Fibroblast of mammary gland (primary cell): Measurements from ENCODE around the gene PRG3.

ENCODE experiments used
- DNase-seq: peaks from one replicate; pipeline ENCODE4 v3.0.0-alpha.2; 2010; ENCODE audit warnings: low read depth
- H3K4me3 ChIP-seq: 2 replicates; pipeline ENCODE4 v1.5.1; 2011; ENCODE audit warnings: low read depth, mild to moderate bottlenecking, low read length, moderate library complexity; ENCODE audit not compliant: control insufficient read depth
- CTCF ChIP-seq: conservative IDR thresholded peaks from 2 replicates; pipeline ENCODE4 v1.5.1; 2011; ENCODE audit warnings: low read depth, low read length, inconsistent platforms; ENCODE audit not compliant: control insufficient read depth, insufficient read depth

PRG3 gene

DNA sequence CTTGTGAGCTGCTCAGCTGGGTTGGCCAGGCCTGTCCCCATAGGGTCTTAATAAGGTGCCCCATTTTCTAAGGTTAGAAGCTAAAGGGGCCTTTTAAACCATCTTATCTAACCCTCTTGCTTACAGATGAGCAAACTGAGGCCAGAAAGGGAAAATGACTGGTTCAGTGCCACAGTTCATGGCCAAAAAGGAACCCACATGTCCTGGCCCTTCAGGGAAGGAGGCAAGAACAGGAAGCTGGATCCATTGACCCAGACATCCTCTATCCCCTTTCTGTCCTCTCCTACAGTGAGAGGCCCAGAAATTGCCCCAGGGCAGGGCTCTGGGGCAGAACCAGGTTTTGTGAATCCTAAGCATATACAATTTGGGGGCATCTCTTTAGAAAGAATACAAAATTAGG, 10.0 kb downstream of the PRG3 start:
- TF ChIP-seq CTCF: no peak
- no peak for DNase-seq
- no peak overlapping the region for H3K4me3 ChIP-seq

DNA sequence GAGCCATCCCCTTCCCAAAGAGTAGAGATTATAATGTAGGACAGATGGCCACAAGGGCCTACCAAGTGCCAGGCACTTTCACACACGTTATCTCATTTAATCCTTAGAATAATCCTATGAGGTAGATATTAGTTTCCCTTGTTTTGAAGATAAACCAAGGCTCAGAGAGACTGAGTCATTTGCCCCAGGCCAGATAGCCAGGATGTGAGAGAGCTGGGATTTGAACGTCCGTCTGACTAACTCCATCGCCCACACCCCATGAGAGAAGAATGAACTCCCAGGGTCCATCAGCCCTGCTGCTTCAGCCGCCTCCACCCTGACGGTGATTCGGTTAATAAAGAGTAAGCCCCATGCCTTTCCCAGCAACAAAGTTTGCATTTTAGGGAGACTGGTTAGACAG, 10.7 kb downstream of the PRG3 start:
- no peak for TF ChIP-seq CTCF
- H3K4me3 ChIP-seq: no peak overlapping the region
- peak; percentile 38 for DNase-seq

- no peak for TF ChIP-seq CTCF
- DNase-seq: no peak
- no peak overlapping the region for H3K4me3 ChIP-seq
These were observed 12.1 kb downstream of the PRG3 start for GRCh38 chr11:57368845-57369232.

GRCh38 chr11:57368106-57368844, 12.7 kb downstream of the PRG3 start:
- no peak for DNase-seq
- no peak for TF ChIP-seq CTCF
- no peak overlapping the region for H3K4me3 ChIP-seq

DNA sequence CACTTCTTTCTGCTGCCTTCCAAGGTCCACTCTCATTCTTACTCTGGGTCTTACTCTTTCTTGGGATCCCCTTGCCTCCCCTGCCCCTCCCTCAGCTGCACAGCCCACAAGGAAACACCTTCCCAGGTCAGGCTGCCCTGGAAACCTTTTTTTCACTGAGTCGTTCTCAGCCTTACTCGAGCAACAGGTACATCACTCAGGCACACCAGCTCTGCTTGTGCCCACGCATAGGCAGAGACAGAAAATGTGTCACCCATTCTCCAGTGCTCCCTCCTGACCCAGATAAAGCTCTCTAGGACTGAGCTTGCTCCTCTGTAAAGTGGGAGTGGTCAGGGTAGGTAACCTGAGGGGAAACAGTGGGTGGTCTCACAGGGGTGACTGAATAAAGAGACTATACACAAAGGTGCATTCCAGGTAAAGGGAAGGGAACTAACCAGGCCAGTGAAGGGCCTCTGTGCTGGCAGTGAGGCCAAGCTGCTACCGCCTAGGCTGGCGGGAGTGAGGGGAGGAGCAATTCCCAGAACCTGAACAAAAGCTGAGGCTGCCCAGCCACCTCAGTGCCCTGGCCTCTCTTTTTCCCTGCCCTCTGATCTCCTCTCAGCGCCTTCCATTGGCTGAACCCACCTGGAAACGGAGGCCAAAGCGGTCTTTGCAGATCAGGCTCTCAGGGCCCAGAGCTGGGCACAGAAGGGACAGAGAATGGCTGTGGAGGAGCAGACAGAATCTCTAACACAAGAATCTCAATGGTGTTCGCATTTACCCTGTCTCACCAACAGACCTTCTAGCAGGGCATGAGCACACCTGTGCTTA, 15.9 kb downstream of the PRG3 start:
- DNase-seq: no peak
- H3K4me3 ChIP-seq: no peak overlapping the region
- TF ChIP-seq CTCF: no peak

DNA sequence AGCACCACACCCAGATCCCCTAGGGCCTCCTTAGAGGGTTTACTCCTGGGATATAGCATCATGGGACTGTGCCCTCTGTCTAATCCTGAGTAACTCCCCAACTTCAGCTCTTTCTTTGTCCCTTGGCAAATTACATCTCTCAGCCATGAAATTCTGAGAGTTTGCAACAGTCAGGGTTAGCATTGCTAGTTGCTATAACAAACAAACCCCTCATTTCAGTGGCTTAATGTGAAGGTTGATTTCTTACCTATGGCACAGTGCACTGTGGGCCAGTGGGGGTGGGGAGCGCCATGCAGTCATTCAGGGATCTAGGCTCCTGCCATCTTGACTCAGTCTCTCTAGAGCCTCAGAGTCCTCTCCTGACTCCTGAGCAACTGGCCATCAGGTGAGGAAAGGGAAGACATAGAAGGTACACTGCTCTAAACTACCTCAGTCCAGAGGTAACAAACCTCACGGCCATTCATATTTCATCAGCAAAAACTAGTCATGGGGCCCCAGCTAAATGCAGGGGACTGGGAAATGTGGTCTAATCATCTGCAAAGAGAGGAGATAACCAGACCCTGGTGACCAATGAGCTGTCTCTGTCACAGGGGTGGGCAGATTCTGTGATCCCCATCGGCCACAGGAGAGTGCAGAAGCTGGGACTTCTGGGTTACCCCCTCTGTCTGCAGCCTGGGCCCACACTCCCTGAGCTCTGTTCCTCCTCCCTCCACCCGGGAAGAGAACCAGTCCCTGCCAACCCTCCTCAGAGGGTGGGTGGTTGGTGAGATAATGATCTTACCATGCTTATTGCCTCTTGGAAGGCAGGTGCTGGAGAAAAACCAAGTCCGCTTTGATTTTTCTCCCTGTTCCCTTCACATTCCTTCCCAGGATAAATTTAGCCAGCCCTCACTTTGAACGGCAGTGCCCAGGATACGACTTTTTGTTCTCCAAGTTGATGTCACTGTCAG, 17.5 kb downstream of the PRG3 start:
- DNase-seq: no peak
- TF ChIP-seq CTCF: no peak
- H3K4me3 ChIP-seq: no peak overlapping the region
